ENCODE results near the gene KIF13A.

The KIF13A gene

DNA sequence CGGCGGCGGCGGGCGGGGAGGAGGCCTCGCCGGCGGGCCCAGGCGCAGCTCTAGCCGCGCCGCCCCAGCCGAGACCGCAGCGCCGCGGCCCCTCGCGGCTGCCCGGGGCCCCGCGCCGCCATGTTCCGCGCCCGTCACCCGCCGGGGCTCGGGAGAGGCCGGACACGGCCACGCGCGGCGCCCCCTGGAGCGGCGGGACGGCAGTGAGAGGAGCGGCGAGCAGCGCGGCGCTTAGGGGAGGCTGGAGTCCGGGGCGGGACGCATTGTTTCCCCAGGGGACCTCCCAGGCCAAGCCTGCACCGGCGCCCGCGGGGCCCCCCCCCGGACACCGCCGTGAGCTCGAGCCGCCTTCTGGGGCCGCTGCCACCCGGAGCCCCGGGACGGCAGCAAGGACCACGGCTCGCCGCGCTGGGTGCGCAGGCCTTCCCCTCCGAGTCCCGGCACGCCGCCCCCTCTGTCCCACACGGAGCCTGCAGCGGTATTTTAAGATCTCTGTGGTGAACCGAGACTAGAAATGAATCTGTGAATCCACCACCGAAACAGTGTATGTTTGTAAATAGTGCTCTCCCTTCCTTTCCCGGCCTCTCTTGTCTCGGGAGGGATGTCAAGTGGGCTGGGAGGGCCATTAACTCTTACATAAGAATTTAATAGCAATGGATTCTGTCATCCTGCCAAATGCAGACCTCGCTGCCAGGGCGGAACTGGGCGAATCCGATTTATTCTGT lies 424 bp upstream of the KIF13A start:
- Histone ChIP-seq H3K27me3 (peaks cover 45% of the 10 kb centered on the region), H3K4me3 (ENCODE audit: low read depth, low read length) (peak overlapping the region; percentile 54)
- peak; percentile 59 for DNase-seq

DNA sequence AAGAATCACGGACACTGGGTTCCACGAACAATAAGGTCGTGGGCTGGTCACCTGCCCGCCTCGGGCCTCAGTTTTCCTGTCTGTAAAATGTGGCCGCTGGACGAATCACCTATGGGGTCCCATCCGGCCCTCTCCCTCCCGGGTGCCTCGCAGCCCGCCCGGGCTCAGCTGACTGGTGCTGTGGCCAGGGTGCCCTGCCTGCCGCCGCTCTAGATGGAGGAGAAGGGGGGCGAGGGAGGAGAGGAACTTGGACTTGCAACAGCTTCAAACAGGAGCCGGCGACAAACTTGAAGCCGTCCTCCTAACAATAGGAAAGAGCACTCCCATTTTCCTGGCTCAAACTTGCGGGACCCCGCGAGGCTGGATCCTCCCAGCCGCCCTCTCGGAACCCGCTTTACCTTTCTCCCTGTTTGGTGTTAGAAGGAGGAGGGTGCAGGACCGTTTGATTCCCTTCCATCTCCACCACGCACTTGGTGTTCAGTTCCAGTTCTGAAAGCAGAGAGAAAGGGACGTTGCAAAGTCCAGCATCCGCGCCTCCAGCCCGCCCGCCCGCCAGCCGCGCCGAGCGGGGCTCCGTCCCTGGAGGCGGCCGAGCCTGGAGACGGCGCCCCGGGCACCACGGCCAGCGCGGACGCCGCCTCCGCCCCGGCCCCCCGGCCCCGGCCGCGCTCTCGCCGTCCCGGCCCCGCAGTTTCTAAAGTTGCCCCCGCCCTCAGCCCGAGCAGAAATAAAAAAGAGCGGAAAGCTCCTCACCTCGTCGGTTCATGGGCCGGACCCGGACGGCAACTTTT lies 584 bp downstream of the KIF13A start:
- peak; percentile 28 for DNase-seq
- Histone ChIP-seq H3K9me3 (no peaks in the 10 kb centered on the region; the same call in 1 of the 2 replicates), H3K4me3 (ENCODE audit: low read depth, low read length) (peak overlapping the region; percentile 47), H3K27me3 (peaks cover 48% of the 10 kb centered on the region), H3K4me1 (no peaks in the 10 kb centered on the region), H3K36me3 (no peaks in the 10 kb centered on the region)
- TF ChIP-seq, protein P1, sequence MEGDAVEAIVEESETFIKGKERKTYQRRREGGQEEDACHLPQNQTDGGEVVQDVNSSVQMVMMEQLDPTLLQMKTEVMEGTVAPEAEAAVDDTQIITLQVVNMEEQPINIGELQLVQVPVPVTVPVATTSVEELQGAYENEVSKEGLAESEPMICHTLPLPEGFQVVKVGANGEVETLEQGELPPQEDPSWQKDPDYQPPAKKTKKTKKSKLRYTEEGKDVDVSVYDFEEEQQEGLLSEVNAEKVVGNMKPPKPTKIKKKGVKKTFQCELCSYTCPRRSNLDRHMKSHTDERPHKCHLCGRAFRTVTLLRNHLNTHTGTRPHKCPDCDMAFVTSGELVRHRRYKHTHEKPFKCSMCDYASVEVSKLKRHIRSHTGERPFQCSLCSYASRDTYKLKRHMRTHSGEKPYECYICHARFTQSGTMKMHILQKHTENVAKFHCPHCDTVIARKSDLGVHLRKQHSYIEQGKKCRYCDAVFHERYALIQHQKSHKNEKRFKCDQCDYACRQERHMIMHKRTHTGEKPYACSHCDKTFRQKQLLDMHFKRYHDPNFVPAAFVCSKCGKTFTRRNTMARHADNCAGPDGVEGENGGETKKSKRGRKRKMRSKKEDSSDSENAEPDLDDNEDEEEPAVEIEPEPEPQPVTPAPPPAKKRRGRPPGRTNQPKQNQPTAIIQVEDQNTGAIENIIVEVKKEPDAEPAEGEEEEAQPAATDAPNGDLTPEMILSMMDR (IDR thresholded peaks at IDR 0.05; ENCODE audit: low read depth, low read length), result no peak

More for the DNA sequence above, 424 bp upstream of the KIF13A start:
- TF ChIP-seq, protein P1 (IDR thresholded peaks at IDR 0.05; ENCODE audit: low read depth, low read length), result no peak
- Histone ChIP-seq H3K36me3 (no peaks in the 10 kb centered on the region), H3K4me1 (no peaks in the 10 kb centered on the region), H3K9me3 (no peaks in the 10 kb centered on the region; the same call in 1 of the 2 replicates)

DNA sequence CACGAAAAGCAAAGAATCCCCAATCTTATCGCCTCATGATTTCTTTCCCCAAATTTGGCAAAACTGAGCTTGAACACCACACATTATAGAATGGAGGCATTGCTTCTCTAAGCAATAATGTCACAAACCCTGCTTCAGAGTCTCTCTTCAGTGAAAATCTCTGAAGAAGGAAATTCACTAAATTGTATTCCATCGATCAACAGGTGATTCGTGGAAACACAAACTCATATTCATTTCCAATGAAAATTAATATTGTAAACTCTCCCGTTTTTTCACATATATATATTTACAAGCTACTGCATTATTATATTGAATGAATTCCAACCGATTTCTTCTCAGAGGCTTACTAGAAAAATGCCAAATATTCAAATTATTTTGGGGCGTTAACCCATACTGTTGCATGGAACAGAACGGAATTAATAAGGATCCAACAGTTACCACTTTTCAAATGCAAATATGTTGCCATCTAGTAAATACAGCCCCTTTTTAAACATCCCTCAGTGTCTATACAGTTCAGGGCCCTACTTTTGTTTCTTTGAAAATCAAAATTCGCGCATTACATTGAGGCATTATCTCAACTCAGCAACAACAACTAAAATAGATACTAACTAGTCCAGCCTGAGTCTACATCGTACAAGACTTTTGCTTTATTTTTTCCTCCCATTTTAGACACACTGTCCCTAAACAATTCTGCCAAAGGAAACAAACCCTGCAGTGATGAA lies 1.3 kb downstream of the KIF13A start:
- Histone ChIP-seq H3K9me3 (no peaks in the 10 kb centered on the region; the same call in 1 of the 2 replicates), H3K27me3 (peaks cover 48% of the 10 kb centered on the region), H3K4me3 (ENCODE audit: low read depth, low read length) (no peak overlapping the region), H3K4me1 (no peaks in the 10 kb centered on the region), H3K36me3 (no peaks in the 10 kb centered on the region)
- DNase-seq, result no peak
- TF ChIP-seq, protein P1 (IDR thresholded peaks at IDR 0.05; ENCODE audit: low read depth, low read length), result no peak

DNA sequence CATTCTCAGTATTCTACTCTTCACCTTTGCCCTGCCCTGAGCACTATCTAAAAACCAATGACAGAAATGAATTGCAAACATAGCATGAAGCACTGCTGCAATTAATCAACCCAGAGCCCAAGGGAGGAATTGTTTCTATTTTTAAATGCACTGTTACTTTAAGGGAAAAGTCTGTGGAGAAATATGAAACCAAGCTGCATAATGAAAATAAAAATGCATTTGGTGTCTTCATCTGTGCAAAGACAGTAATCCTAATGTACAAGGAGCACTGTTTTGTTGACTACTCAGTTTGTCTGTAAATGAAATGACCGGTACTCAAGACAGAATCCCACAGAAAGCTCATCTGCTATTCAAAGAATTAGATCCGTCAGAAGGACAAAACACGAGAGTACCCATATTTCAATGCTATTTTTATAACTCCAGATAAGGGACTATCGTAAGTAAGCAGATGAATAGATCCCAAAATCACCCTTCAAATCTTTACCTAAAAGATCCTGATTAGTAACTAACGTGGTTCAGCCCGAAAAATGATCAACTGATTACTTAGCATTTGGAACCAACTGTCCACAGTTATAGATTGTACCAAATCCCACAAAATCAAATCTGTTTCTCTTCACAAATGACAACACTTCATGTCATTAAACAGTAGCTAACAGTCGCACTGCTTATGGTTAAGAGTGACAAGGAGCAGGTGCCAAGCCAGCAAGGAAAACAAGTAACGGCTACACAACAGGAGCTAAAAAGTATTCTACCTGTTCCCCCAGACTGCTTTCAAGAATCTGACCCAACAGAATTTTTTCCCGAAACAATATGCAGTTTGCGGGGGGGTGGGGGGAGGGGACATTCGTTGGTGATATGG lies 2.4 kb downstream of the KIF13A start:
- Histone ChIP-seq H3K9me3 (no peaks in the 10 kb centered on the region; the same call in 1 of the 2 replicates), H3K27me3 (peaks cover 48% of the 10 kb centered on the region), H3K4me1 (no peaks in the 10 kb centered on the region), H3K4me3 (ENCODE audit: low read depth, low read length) (no peak overlapping the region), H3K36me3 (no peaks in the 10 kb centered on the region)
- no peak for DNase-seq
- TF ChIP-seq, protein P1 (IDR thresholded peaks at IDR 0.05; ENCODE audit: low read depth, low read length), result no peak

DNA sequence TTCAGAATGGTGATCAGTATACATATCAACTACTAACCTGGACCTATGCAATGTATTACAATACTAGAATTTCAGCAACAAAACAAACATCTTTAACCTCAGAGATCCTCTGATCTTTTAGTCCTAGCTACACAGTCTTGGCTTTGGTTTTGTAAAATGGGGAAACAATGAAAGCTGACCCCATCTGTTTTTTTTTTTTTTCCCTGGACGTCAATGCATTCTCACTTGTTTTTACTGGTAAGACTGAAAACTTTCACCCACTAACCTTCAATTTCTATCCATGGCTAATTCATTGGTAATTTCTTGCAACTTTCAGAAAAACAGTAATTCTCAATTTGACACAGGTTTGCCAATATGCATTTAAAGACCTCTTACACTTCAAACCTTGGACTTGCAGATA lies 3.0 kb downstream of the KIF13A start:
- Histone ChIP-seq H3K4me1 (no peaks in the 10 kb centered on the region), H3K9me3 (no peaks in the 10 kb centered on the region; the same call in 1 of the 2 replicates), H3K36me3 (no peaks in the 10 kb centered on the region), H3K27me3 (peaks cover 43% of the 10 kb centered on the region), H3K4me3 (ENCODE audit: low read depth, low read length) (no peak overlapping the region)
- TF ChIP-seq, protein P1 (IDR thresholded peaks at IDR 0.05; ENCODE audit: low read depth, low read length), result no peak
- DNase-seq, result no peak
